Right lobe of liver (tissue), 4 donors: ENCODE data around the gene MYO1D.

Source experiments
- POLR2A ChIP-seq: fragments of 450-650 bp; IDR thresholded peaks from one replicate; pipeline ENCODE4 v1.6.1; 2017; ENCODE audit warnings: antibody characterized with exemption, mild to moderate bottlenecking
- TF ChIP-seq, protein P1 (sequence below), 4 donors: fragments of 200-600 bp in 3 of 4; fragments of 450-650 bp in 1 of 4; IDR thresholded peaks; one replicate each; pipeline versions ENCODE4 v1.5.1 to v1.8.0; 2016 to 2022; ENCODE audit warnings: antibody characterized with exemption in 4 of 4, mild to moderate bottlenecking in 2 of 4
- donor health status: DM: no; HTN: no; CAD: no.
- donor health status: DM: no; HTN: no; CAD: no.
- donor health status: DM: no; HTN: yes; CAD: no.

DNA sequence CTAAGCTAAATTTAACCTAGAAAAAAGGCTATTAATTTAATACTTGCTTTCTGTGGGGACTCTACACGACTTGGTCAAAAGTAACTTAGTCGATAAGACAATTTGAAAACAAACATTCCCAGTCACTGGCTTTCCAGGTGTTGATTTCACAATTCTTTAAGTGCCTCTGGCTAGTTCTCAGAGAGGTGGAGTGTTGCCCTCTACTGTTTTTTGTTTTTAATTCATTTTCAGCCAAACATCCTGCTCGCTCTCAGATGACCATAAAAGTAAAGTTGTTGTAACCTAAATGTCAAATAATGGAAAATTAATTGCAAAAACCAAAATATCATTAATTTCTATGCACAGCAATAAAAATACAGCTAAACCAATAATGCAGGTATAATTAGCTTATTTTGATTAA is 107.1 kb downstream of the MYO1D start:
- TF ChIP-seq, protein P1, sequence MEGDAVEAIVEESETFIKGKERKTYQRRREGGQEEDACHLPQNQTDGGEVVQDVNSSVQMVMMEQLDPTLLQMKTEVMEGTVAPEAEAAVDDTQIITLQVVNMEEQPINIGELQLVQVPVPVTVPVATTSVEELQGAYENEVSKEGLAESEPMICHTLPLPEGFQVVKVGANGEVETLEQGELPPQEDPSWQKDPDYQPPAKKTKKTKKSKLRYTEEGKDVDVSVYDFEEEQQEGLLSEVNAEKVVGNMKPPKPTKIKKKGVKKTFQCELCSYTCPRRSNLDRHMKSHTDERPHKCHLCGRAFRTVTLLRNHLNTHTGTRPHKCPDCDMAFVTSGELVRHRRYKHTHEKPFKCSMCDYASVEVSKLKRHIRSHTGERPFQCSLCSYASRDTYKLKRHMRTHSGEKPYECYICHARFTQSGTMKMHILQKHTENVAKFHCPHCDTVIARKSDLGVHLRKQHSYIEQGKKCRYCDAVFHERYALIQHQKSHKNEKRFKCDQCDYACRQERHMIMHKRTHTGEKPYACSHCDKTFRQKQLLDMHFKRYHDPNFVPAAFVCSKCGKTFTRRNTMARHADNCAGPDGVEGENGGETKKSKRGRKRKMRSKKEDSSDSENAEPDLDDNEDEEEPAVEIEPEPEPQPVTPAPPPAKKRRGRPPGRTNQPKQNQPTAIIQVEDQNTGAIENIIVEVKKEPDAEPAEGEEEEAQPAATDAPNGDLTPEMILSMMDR (IDR thresholded peaks at IDR 0.05) = peak; percentile 4 to 43 (median 25)
- no peak for TF ChIP-seq POLR2A
